Astrocyte (in vitro differentiated cells and primary cell): ENCODE data around the gene GCSAM. TPM values are rescaled to one million over a fixed set of nuclear protein-coding genes. Genes with fewer than 3 reads are reported as not detected.

Source experiments
- DNase-seq: peaks from one replicate; pipeline ENCODE4 v3.0.0-alpha.2; 2010; ENCODE audit warnings: low read depth
- FAIRE-seq: peaks from 2 replicates; lab custom pipeline; 2011; peaks lifted over from hg19 to GRCh38; lab: Jason Lieb, UNC
- H2AFZ ChIP-seq: 2 replicates; pipeline ENCODE4 v1.6.0; 2012; ENCODE audit warnings: low read depth, low read length, inconsistent platforms
- H3K27ac ChIP-seq: 2 replicates; pipeline ENCODE4 v1.5.1; 2011; ENCODE audit warnings: low read depth, low read length, inconsistent platforms
- H3K27me3 ChIP-seq: 2 replicates; pipeline ENCODE4 v1.6.0; 2011; ENCODE audit warnings: low read length, inconsistent platforms; ENCODE audit not compliant: insufficient read depth
- H3K36me3 ChIP-seq: 2 replicates; pipeline ENCODE4 v1.5.1; 2011; ENCODE audit warnings: low read length, inconsistent platforms; ENCODE audit not compliant: insufficient read depth
- H3K4me1 ChIP-seq: 2 replicates; pipeline ENCODE4 v1.5.1; 2011; ENCODE audit warnings: low read length, inconsistent platforms; ENCODE audit not compliant: insufficient read depth
- H3K4me2 ChIP-seq: 2 replicates; pipeline ENCODE4 v1.6.0; 2012; ENCODE audit warnings: low read length, inconsistent platforms
- H3K4me3 ChIP-seq: 2 replicates; pipeline ENCODE4 v1.5.1; 2011; ENCODE audit warnings: low read depth, mild to moderate bottlenecking, low read length, inconsistent platforms; ENCODE audit not compliant: insufficient read depth
- H3K79me2 ChIP-seq: 2 replicates; pipeline ENCODE4 v1.6.0; 2012; ENCODE audit warnings: mild to moderate bottlenecking, low read length, inconsistent platforms; ENCODE audit not compliant: insufficient read depth
- H3K9ac ChIP-seq: 2 replicates; pipeline ENCODE4 v1.6.0; 2012; ENCODE audit warnings: mild to moderate bottlenecking, low read length, inconsistent platforms
- H3K9me3 ChIP-seq: 2 replicates; pipeline ENCODE4 v1.5.1; 2012; ENCODE audit warnings: low read depth, mild to moderate bottlenecking, low read length, inconsistent platforms; ENCODE audit not compliant: insufficient read depth
- H4K20me1 ChIP-seq: 2 replicates; pipeline ENCODE4 v1.6.0; 2012; ENCODE audit warnings: low read length, inconsistent platforms; ENCODE audit not compliant: insufficient read depth
- H3K27ac Mint-ChIP-seq: one replicate; pipeline ENCODE4 v1.8.0; 2021; ENCODE audit warnings: mild to moderate bottlenecking, mixed read lengths; ENCODE audit not compliant: unreplicated experiment
- H3K27me3 Mint-ChIP-seq: one replicate; pipeline ENCODE4 v1.8.0; 2021; ENCODE audit warnings: low read depth, mixed read lengths; ENCODE audit not compliant: unreplicated experiment
- H3K36me3 Mint-ChIP-seq: one replicate; pipeline ENCODE4 v1.8.0; 2021; ENCODE audit warnings: low read depth, mixed read lengths; ENCODE audit not compliant: unreplicated experiment
- H3K4me1 Mint-ChIP-seq: one replicate; pipeline ENCODE4 v1.8.0; 2021; ENCODE audit warnings: low read depth, mixed read lengths; ENCODE audit not compliant: unreplicated experiment
- H3K4me3 Mint-ChIP-seq: one replicate; pipeline ENCODE4 v1.8.0; 2021; ENCODE audit warnings: mild to moderate bottlenecking, moderate library complexity, mixed read lengths; ENCODE audit not compliant: unreplicated experiment
- H3K9me3 Mint-ChIP-seq: one replicate; pipeline ENCODE4 v1.8.0; 2021; ENCODE audit warnings: mild to moderate bottlenecking, mixed read lengths; ENCODE audit not compliant: unreplicated experiment
- EZH2 ChIP-seq: IDR thresholded peaks from 2 replicates; pipeline ENCODE4 v1.6.1; 2012; ENCODE audit warnings: mild to moderate bottlenecking, low read length, inconsistent platforms; ENCODE audit not compliant: insufficient read depth
- total RNA-seq: library from RNA; stranded (reverse); gene quantifications from 2 replicates; pipeline ENCODE4 v1.2.1, GENCODE V29; 2021
- TF ChIP-seq, protein P1 (sequence below): IDR thresholded peaks from 2 replicates; pipeline ENCODE4 v1.5.1; 2011; ENCODE audit warnings: low read depth, mild to moderate bottlenecking, inconsistent platforms, low read length, moderate library complexity; ENCODE audit not compliant: insufficient read depth

The GCSAM gene
- total RNA-seq, 1 donor from 2014 or later: not detected

DNA sequence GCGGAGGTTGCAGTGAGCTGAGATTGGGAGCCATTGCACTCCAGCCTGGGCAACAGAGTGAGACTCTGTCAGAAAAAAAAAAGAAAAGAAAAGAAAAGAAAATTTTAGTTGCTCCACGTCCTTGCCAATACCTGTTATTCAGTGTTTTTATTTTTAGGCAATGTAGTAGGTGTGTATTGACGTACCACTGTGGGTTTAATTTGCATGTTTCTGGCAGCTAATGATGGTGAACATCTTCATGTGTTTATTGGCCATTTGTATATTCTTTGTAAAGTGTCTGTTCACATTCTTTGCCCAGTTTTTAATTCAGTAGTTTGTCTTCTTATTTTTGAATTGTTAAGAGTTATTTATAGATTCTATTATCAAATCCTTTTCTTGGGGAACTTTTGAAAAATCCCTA, 38.1 kb upstream of the GCSAM start:
- peaks cover 5% of the 10 kb centered on the region for H3K36me3 Mint-ChIP-seq
- FAIRE-seq: no peak
- H3K27ac Mint-ChIP-seq: no peak overlapping the region
- Histone ChIP-seq H2AFZ (no peak overlapping the region), H3K27me3 (no peaks in the 10 kb centered on the region), H3K79me2 (no peaks in the 10 kb centered on the region), H3K4me1 (no peaks in the 10 kb centered on the region), H3K27ac (no peak overlapping the region), H4K20me1 (no peaks in the 10 kb centered on the region), H3K36me3 (no peaks in the 10 kb centered on the region), H3K4me3 (no peak overlapping the region), H3K9me3 (no peaks in the 10 kb centered on the region), H3K9ac (no peak overlapping the region), H3K4me2 (no peak overlapping the region)
- no peaks in the 10 kb centered on the region for H3K4me1 Mint-ChIP-seq
- no peaks in the 10 kb centered on the region for H3K27me3 Mint-ChIP-seq
- H3K4me3 Mint-ChIP-seq: no peak overlapping the region
- no peak for DNase-seq
- TF ChIP-seq, protein P1, sequence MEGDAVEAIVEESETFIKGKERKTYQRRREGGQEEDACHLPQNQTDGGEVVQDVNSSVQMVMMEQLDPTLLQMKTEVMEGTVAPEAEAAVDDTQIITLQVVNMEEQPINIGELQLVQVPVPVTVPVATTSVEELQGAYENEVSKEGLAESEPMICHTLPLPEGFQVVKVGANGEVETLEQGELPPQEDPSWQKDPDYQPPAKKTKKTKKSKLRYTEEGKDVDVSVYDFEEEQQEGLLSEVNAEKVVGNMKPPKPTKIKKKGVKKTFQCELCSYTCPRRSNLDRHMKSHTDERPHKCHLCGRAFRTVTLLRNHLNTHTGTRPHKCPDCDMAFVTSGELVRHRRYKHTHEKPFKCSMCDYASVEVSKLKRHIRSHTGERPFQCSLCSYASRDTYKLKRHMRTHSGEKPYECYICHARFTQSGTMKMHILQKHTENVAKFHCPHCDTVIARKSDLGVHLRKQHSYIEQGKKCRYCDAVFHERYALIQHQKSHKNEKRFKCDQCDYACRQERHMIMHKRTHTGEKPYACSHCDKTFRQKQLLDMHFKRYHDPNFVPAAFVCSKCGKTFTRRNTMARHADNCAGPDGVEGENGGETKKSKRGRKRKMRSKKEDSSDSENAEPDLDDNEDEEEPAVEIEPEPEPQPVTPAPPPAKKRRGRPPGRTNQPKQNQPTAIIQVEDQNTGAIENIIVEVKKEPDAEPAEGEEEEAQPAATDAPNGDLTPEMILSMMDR: no peak
- TF ChIP-seq EZH2: no peak
- H3K9me3 Mint-ChIP-seq: peaks cover 2% of the 10 kb centered on the region

DNA sequence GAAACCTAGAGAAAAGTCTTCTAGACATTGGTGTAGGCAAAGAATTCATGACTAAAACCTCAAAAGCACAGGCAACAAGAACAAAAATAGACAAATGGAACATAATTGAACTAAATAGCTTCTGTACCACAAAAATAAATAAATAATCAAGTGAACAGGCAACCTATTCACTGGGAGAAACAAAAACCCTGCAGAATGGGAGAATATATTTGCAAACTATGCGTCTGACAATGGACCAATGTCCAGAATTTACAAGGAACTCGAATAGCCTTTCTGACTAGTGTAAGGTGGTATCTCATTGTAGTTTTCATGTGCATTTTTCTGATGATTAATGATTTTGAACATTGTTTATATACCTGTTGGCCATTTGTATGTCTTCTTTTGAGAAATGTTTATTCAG, 37.0 kb upstream of the GCSAM start:
- Histone ChIP-seq H2AFZ (no peak overlapping the region), H3K4me1 (no peaks in the 10 kb centered on the region), H4K20me1 (no peaks in the 10 kb centered on the region), H3K9me3 (no peaks in the 10 kb centered on the region), H3K4me2 (no peak overlapping the region), H3K27me3 (no peaks in the 10 kb centered on the region), H3K79me2 (no peaks in the 10 kb centered on the region), H3K9ac (no peak overlapping the region), H3K4me3 (no peak overlapping the region), H3K27ac (no peak overlapping the region), H3K36me3 (no peaks in the 10 kb centered on the region)
- Mint-ChIP-seq H3K27ac (no peak overlapping the region), H3K9me3 (peaks cover 4% of the 10 kb centered on the region), H3K4me3 (no peak overlapping the region), H3K36me3 (peaks cover 7% of the 10 kb centered on the region), H3K4me1 (no peaks in the 10 kb centered on the region), H3K27me3 (no peaks in the 10 kb centered on the region)
- TF ChIP-seq, protein P1: no peak
- TF ChIP-seq EZH2: no peak
- DNase-seq (no peak), FAIRE-seq (no peak)

DNA sequence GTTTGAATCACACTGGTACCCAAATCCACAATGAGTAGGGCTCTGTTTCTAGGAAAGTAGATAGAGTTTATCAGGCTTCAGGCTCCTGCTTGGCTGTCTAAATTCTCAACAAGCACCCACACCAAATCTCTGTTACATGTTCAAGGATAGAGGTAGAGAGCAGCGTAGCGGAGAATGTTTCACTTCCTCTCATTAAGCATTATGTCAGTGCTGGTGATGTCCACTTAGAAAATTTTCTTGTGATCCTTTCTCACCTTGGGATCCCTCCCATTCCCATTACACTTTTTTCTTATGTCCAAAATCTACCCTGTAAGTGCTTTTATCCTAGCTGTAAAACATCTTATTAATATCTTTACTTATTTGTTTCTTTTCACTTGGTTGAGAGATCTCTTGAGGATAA, 34.7 kb upstream of the GCSAM start:
- H3K4me1 Mint-ChIP-seq: no peaks in the 10 kb centered on the region
- no peak overlapping the region for H3K27ac Mint-ChIP-seq
- Histone ChIP-seq H3K79me2 (no peaks in the 10 kb centered on the region), H2AFZ (no peak overlapping the region), H3K4me3 (no peak overlapping the region), H3K27ac (no peak overlapping the region), H3K4me1 (no peaks in the 10 kb centered on the region), H3K9me3 (no peaks in the 10 kb centered on the region), H3K9ac (no peak overlapping the region), H3K27me3 (no peaks in the 10 kb centered on the region), H3K36me3 (no peaks in the 10 kb centered on the region), H4K20me1 (no peaks in the 10 kb centered on the region), H3K4me2 (no peak overlapping the region)
- TF ChIP-seq EZH2: no peak
- H3K27me3 Mint-ChIP-seq: no peaks in the 10 kb centered on the region
- H3K9me3 Mint-ChIP-seq: peaks cover 7% of the 10 kb centered on the region
- DNase-seq (no peak), FAIRE-seq (no peak)
- no peak overlapping the region for H3K4me3 Mint-ChIP-seq
- peaks cover 9% of the 10 kb centered on the region for H3K36me3 Mint-ChIP-seq
